ENCODE results near the gene MSMB. TPM values are rescaled to one million over a fixed set of nuclear protein-coding genes. Genes with fewer than 3 reads are reported as not detected.
"Not testable (repeated sequence)": the region's sequence is repeated elsewhere in the genome, so short reads cannot be mapped to it uniquely, and the experiment has no call there.

Gene MSMB
- total RNA-seq, 1 experiment from 2014 or later: not detected

DNA sequence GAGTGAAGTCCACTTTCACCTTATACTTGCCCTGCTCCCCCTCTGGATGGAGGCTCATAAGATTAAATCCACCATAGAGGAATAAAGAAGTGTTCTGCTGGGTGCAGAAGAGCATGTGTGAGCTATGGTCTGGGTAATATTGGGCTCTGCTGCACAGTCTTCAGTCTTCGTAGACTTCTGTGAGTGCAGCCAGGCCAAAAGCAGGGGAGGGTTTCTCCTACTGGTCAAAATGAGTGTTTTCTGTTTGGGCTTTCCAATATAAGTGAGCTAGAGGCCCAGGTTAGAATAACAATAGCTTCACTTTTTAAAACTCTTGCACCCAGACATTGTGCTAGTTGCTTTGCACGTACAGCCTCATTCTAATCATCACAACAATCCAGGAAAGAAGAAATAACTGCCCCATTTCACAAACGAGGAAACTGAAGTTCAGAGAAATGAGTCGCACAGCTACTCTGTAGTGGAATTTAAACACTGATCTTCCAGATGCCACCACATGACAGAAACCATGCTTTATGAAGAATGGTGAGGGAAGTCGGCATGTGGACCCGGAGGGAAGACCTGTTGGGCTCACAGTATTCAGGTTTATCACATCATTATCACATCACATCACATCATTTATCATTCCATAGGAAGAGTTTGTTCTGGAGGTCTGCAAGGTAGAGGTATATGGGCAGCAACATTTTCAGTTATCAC, 23.8 kb upstream of the MSMB start:
- DNase-seq (ENCODE audit: low read depth): no peak

DNA sequence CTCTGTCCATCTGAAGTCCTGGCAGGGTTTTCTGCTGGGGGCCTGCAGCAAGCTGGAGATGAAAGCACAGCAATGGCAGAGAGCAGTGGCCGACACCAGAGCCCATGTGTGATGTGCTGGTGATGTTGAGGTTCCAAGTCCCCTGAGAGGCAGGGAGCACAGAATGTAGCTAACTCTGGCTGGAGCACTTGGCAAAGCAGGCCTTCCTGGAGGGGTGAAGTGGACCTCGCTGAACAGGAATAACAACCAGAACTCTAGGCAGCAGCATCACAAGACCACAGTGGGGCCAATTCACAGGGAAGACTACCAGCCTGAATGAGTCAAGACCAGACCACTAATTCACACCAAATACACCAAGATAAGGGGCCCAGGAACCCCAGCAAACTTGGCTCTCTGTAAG, 22.8 kb upstream of the MSMB start:
- DNase-seq (ENCODE audit: low read depth): no peak

DNA sequence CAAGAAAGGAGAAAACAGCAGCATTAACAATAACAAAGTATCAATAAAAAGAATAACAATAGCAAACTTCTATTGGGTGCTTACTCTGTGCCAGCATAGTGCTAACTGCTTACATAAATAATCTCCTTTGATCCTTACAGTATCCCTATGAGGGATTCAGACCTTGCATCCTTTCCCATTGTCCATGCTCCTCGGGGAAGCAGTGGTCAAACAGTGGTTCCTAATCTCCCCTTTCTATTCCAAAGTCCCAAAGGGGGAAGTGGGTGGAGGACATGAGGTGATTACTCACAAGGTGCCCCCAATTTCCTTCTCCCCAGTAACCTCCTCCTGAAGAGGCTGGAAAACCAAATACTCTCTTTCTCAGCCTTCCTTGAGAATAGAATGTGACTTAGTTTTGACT, 22.0 kb upstream of the MSMB start:
- no peak for DNase-seq (ENCODE audit: low read depth)

GRCh38 chr10:46064269-46064817, 18.3 kb upstream of the MSMB start:
- DNase-seq (ENCODE audit: low read depth): no peak

- no peak for DNase-seq (ENCODE audit: low read depth)
Observed at GRCh38 chr10:46062723-46063428, 16.8 kb upstream of the MSMB start.

DNA sequence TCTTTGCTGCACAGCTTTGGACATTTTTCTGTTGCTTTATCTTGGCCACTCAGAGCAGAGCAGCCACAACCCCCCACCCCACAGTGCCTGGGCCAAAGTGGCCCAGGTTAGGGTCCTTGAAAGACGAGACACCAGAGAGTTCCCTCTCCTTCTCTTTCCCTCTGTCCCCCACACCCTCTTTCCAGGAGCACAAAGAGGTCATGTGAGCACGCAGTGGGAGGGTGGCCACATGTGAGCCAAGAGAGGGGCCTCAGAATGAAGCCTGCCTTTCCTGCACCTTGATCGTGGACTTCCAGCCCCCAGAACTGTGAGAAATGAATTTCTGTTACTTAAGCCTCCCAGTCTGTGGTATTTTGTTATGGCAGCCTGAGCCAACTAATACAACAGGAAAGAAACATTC, 14.6 kb upstream of the MSMB start:
- no peak for DNase-seq (ENCODE audit: low read depth)

DNA sequence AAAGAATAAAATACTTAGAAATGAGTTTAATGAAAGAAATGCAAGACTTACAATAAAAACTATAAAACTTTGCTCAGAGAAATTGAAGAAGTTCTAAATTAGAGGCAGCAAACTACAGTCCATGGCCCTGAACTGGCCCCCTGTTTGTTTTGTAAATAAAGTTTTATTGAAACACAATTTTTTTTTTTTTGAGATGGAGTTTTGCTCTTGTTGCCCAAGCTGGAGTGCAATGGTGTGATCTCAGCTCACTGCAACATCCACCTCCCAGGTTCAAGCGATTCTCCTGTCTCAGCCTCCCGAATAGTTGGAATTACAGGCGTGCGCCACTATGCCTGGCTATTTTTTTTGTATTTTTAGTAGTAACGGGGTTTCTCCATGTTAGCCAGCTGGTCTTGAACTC, 11.9 kb upstream of the MSMB start:
- DNase-seq (ENCODE audit: low read depth): not testable (repeated sequence)

DNA sequence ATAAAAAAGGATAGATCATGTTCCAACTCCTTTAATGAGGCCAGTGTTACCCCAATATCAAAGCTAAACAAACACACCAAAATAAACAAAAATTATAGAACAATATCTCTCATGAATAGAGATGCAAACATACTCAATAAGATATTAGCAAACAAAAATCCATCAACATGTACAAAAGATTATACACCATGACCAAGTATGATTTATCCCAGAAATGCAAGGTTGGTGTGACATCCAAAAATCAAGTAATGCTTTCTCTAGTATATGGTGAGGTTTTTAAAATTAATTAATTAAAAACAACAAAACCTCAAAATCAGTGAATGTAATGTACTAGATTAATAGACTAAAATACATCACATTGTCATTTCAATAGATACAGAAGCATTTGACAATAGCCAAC, 11.0 kb upstream of the MSMB start:
- no peak for DNase-seq (ENCODE audit: low read depth)

DNA sequence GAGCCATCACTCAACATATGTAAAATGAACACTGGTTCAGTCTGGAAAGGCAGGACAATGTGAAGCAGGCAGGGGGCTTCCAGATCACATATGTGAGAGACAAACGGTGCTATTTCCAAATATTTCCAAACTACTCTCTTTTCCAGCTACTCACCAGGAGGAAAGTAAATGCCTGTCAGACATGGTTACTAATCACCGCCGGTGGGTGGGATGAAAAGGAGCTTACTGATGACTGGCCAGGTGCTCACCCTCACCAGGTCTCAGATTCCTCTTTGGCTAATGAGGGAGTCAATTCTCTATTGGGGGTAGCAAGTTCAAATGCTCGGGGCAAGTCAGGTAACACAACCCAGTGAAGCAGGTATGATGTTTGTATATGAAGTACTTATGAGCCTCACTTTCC, 9.7 kb upstream of the MSMB start:
- DNase-seq (ENCODE audit: low read depth): no peak

DNA sequence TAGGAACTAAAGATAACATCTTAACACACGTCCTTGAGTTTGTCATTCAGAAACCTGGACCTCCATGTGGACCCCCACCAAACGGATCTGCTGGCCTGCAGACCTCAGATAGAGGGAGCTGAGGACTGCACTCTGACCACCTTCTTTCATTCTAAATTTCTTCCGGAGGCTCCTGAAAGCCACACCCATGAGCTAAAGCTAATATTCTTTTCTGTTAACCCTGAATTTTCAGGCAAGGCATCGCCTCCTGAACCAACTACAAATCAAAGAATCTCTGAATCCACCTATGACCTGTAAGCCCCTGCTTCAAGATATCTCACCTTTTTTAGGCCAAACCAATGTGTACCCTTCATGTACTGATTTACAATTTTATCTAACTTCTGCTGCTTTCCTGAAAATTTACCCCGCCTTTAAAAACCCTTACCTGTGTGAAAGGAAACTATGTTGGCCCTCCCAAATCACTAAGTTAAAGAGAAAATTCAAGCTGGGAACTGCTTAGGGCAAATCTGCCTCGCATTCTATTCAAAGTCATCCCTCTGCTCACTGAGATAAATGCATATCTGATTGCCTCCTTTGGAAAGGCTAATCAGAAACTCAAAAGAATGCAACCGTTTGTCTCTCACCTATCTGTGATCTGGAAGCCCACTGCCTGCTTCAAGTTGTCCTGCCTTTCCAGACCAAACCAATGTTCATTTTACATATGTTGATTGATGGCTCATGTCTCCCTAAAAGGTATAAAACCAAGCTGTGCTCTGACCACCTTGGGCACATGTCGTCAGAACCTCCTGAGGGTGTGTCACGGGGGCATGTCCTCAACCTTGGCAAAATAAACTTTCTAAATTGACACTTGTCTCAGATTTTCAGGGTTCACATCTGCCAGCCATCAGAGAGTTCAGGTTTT, 7.7 kb upstream of the MSMB start:
- DNase-seq (ENCODE audit: low read depth): no peak

- DNase-seq (ENCODE audit: low read depth): no peak
Observed at GRCh38 chr10:46052791-46053375, 6.8 kb upstream of the MSMB start.

DNA sequence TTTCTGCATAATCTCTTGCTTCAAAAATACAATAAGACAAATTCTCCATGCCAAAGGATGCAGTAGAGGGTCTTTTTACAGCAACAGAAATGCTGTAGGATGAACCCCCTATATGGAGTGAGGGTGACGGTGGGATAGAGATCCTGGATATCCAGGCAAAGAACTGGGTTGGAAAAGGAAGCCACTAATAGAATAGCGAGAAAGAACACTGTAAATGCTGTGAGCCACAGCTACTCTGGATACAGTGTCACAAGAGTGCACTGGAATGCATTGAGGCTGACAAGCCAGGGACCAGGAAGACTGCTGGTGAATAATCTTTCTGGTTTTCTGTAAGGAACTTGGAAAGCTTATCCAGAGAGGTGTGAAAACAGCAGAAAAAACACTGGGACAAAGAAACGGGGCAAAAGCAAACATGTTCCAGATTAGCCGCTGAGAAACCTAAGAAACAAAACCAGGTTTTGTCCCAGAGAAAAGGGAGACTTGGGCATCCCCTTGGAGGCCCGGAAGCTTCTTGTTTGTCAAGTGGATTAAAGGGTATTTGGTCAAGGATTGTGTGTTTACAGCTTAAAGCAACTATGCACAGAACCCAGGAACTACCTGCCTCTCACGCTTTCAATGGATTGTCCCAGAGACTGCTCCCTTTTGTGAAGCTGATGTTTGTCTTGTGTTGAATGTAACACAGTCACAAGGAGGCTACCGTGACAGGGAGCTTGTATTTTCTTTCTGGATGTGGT, 6.2 kb upstream of the MSMB start:
- no peak for DNase-seq (ENCODE audit: low read depth)

DNA sequence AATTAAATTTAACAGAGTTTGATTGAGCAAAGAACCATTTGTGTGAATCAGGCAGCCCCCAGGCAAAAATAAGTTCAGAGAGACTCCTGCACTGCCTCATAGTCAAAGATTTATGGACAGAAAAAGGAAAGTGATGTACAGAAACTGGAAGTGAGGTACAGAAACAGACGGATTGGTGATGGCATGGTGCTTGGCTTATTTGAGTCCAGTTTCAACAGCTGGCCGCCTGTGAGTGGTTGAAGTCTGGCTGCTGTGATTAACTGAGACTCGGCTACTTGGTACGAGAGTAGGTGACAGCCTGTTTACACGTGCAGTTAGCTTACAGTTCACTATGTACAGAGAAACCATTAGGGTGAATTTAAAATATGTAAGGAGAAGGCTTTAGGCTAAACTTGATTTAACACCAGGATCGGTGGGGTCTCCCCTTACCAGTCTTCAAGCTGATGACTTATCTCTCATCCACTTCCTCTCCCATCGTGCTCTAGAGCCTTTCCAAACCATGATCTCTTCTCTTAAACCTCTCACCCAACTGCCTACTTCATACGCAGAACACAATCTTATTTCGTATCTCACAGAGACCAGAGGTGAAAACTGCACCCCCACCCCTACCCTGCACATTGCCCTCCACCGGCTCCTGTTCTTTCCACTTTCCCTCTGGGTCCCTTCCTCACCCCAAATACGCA, 5.0 kb upstream of the MSMB start:
- DNase-seq (ENCODE audit: low read depth): no peak

DNA sequence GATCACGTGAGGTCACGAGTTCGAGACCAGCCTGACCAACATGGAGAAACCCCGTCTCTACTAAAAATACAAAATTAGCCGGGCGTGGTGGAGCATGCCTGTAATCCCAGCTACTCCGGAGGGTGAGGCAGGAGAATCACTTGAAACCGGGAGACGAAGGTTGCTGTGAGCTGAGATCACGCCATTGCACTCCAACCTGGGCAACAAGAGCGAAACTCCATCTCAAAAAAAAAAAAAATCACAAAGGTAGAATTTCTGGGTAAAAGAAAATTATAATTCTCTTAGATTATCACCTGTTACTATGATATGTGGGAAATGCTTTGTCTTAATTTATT, 3.4 kb upstream of the MSMB start:
- DNase-seq (ENCODE audit: low read depth): not testable (repeated sequence)

- DNase-seq (ENCODE audit: low read depth): no peak
Observed at GRCh38 chr10:46048152-46048551, 2.1 kb upstream of the MSMB start.

DNA sequence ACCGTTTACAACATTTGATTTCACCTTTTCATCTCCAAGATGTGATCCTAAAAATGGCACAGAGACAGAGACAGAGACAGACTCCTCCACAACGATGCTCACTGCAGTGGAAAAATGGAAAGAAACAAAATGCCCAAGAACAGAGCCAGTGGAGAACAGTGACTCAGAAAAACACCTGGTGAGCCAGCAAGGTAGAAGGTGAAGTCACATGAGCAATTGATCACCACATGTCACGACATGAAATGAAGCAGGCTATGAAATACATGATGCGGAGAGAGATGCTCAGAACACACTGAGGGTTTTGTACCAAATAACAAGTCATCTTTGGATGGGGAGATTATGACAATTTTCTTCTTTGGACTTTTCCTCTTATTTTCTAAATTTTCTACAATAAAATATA, 3.5 kb downstream of the MSMB start:
- no peak for DNase-seq (ENCODE audit: low read depth)

- DNase-seq (ENCODE audit: low read depth): no peak
Observed at GRCh38 chr10:46040004-46040403, 6.1 kb downstream of the MSMB start.

- DNase-seq (ENCODE audit: low read depth): no peak
Observed at GRCh38 chr10:46037107-46037825, 8.8 kb downstream of the MSMB start.

GRCh38 chr10:46035923-46036849, 9.9 kb downstream of the MSMB start:
- DNase-seq (ENCODE audit: low read depth): no peak
